Activated CD8-positive, alpha-beta memory T cell treated with anti-CD3 and anti-CD28 coated beads, Interleukin-2, amount 50 U/mL, for 4 hours (primary cell): ENCODE data around the gene CXCL9.
"Not testable (repeated sequence)": the region's sequence is repeated elsewhere in the genome, so short reads cannot be mapped to it uniquely, and the experiment has no call there.

ENCODE experiments used
- DNase-seq: peaks from one replicate; pipeline ENCODE4 v3.0.0-alpha.2; 2020

Gene CXCL9

DNA sequence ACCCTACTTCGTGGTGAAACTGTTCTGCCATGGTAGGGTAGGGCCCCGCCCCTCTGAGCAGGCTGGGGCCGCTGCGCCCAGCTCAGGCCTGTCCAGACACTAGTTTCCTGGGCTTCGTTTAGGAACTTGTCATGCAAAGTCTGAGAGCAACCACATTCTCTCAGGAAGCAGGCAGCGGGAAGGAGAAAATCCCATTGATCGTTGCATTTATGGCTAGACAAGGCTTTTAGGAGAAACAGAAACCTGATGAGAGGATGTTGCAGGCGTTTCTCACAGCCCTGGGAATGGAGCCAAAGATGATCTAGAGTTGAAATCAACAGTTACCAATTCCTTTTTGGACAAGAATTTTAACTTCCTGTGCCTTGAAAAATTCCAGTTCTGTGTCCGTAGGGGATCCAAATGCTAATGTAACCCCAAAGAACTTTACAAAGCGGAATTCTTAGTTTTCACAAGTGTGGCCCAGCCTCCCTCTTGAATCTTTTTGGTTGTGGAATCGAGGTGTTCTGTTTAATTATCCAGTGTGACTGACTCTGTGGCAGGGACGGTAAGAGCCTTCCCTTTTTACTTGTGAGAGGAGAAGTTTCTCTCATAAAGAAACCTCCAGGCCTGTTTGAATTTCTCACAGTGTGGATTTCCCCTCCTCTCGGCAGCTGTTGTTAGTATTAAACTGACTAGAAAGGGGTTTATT is 4.5 kb upstream of the CXCL9 start:
- DNase-seq = no peak

DNA sequence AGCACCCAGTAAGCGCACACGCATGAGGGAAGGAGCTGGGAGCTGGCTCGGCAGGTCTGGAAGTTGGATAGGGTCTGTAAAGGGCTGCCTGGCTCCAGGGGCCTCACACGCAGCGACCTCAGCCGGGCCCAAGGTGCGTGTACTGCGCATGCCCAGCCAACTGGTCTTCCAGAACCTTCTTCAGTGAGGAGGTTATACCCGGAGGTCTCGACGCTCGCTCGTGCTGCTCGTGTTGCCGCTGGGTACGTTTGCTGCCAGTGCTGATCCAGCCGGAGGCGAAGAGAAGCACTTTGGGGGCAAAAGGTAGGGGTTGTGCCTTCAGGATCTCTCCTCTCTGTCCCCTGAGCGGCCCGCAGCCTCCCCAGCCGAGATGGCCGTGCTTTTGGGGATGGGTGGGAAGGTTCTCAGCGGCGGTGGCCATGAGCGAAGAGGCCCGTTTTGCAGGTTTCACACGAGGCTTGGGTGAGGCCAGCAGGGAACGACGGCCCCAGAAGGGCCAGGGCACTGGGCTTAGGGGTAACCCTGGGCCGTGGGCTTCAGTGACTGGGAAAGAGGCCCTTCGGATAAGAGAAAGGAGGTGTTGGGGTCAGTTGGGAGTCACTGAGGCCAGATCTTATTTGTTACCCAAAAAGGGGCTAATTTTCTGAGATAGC is 3.8 kb upstream of the CXCL9 start:
- no peak for DNase-seq

DNA sequence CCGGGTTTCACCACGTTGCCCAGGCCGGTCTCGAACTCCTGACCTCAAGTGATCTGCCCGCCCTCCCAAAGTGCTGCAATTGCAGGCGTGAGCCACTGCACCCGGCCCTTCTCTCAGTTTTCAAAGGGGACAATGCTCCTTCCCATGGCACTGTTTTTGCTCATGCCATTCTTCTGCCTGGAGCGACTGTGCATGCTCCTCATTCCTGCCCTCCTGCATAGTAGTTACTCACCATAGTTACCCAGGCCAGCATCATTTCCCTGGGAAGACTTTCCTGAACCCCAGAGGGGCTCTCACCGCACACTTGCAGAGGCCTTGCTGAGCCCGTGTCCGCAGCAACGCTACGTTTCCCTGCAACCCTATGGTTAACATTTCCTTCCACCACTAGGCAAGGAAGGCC is 3.3 kb upstream of the CXCL9 start:
- no peak for DNase-seq

DNA sequence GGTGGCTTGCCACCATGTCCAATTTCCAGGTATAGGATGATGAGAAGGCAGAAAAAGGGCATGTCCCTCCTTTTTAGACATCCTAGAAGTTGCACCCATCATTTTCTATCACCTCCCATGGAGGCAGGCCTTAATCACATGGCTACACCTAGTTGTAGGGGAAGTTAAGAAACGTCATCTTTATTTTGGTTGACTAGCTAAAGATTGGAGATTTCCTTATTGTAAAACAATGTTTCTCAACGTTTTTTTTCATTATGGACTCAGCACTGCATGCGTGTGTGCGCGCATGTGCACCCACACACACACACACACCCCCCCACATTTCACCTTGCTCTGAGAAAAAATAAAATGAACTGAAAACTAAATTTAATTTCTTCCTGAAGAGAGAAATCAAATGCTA is 2.0 kb upstream of the CXCL9 start:
- no peak for DNase-seq

DNA sequence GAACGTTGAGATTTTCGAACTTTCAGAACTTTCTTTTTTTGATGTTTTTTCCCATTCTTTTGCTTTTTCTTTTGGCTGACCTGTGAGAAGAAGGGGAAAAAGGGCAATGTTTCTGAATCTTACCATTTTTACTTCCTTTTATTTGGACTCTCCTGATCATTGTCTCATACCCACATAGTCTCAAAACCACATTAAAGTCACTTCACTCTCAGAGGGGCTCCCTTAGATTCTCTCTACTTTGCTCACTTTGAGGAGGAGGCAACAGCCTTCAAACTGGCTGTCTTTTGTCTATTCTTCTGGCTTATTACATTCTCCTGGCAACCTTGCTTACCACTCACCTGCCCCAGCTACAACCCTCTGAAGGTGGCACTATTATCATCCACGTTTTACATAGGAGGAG is 3.7 kb downstream of the CXCL9 start:
- DNase-seq = no peak

DNA sequence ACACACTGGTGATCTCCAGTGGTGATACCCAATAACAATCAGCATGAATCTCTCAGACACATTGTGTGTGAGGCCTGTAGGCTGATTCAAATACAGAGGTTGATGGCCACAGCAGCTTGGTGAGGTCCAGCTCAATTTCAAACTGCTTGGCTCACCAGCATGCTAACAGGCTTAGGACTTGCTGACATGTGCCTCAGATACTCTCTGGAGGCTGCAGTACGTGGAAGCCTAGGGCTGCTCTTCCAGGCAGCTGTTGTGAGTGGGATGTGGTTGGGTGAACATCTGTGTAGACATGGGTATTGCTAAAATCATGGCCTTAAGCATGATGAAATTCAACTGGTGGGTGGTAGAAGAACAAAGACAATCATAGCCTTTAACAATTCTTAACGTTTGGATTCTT is 4.3 kb downstream of the CXCL9 start:
- DNase-seq = no peak

DNA sequence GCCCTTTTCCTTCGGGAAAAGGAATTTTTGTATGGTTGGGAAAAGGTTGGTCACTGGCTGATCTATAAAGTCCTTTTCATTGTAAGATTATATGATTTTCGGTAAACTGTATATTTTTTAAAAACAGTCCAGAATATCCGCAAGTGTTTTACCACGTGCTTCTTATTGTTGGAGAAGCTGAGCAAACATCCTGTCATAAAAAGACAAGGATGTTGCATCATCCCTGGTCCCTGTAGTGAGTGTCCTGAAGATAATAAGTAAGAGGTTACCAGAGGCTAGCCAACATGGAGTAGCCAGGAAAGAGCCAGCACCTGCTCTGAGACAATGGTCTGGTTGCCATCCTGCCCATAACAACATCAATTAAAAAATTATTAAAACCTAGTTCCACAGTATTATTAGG is 5.1 kb downstream of the CXCL9 start:
- DNase-seq = no peak

DNA sequence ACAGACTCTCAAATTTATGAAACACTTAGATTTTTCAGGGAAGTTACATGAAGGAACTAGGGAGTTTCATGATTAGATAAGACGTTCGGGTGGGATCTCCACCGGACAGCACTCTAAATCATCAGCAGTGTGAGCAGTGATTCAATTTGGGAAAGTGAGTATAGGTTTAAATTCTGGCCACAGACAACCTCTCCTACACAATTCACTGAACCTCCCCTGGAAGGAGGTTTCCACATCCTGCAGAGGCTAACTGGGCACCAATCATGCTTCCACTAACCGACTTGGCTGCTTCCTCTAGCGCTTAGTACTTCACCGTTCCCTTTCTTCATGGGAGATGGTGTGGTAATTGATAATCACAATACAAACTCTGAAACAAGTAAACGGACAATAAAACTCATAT is 5.6 kb downstream of the CXCL9 start:
- no peak for DNase-seq

DNA sequence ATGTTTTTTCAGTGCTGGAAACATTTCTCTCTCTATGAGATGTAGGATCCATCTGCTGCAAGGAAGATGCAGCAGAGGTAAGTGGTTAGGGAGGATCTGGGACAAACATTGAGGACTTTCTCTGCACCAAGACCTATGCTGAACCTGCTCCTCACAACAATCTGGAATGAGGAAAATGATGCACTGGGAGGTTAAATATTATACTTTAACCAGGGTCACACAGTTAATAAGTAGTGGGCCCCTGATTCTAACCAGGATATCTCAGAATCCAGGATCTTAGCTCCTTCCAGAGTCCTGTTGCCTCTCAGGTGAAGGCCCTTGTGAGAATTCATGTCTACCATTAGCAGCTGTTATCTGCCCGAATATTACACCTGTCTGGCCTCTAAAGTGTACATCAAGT is 7.0 kb downstream of the CXCL9 start:
- no peak for DNase-seq

DNA sequence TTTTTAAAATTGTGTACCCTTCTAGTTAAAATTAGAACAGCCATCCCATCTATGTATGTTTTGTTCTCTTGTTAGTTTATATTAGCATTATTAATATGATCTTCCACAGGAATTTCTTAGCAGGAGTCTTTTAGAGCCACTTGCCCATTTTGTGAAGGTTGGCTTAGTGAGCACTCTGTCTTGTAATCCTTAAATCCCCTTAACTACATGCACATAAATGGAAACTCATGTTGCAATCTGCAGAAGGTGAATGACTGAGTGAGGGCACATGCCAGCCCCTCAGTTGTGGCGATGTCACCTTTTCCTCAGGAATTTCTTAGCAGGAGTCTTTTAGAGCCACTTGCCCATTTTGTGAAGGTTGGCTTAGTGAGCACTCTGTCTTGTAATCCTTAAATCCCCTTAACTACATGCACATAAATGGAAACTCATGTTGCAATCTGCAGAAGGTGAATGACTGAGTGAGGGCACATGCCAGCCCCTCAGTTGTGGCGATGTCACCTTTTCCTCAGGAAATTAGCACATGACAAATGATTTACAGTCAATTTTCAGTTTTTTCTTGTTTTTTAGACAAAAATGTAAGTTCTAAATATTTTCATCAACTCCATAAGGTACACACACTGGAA is 8.7 kb downstream of the CXCL9 start:
- DNase-seq = not testable (repeated sequence)

DNA sequence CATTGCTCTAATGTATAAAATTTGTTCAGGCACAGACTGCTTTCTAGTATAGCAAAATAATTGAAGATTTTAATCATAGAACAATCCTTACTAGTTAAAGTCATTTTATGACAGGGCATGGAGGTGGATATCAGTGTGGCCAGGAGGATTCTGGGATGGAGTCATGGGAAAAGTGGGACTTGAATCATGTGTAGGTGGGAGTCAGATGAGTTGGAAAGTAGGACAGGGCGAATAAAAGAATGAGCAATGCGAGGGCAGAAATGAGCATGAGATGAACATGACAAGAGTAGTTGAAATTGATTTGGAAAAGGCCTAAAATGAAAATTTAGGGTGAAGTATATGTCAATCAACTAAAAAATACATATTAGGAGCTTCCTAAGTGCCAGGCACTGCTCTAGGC is 9.4 kb downstream of the CXCL9 start:
- DNase-seq = no peak

DNA sequence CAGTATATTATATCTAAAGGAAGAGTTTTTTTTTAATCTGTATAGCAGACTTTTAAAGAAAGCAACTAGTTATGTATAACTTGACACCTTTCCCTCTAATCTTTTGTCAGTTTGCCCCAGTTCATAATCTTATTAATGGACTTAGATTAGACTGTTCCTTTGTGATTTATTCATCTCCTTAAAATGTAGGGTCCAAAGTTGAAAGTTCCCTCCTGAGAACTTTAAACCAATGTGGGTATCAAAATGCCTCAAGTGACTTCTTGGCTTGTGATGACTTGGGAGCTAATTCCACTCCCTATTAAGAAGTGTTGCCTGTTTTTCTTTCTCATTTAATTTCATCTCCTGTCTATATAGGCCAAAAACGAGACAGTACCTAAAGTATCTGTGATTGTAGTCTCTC is 10.2 kb downstream of the CXCL9 start:
- no peak for DNase-seq

DNA sequence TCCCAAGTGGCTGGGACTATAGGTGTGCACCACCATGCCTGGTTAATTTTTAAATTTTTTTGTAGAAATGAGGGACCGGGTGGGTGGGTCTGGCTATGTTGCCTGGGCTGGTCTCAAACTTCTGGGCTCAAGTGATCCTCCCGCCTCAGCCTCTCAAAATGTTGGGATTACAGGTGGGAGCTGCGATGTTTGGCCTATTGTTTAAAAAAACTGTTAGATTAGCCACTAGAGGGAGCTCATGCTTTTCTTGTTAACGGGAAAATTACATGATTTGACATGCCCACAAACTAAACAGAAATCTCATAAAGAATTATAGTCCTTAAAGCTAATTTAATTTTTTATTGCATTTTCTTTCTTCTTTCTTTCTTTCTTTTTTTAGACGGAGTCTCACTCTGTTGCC is 11.6 kb downstream of the CXCL9 start:
- DNase-seq = no peak

DNA sequence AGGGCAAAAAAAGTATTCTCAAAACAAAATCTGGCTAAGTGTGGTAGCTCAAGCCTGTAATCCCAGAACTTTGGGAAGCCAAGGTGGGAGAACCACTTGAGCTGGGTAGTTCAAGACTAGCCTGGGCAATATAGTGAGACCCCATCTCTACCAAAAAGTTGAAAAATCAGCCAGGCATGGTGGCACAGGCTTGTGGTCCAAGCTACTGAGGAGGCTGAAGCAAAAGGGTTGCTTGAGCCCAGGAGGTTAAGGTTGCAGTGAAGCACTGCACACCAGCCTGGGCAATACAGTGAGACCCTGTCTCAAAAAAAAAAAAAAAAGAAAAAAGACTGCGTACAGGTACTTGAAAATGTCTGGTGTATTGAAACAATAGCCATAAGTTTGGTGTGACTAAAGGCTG is 14.8 kb downstream of the CXCL9 start:
- DNase-seq = no peak

DNA sequence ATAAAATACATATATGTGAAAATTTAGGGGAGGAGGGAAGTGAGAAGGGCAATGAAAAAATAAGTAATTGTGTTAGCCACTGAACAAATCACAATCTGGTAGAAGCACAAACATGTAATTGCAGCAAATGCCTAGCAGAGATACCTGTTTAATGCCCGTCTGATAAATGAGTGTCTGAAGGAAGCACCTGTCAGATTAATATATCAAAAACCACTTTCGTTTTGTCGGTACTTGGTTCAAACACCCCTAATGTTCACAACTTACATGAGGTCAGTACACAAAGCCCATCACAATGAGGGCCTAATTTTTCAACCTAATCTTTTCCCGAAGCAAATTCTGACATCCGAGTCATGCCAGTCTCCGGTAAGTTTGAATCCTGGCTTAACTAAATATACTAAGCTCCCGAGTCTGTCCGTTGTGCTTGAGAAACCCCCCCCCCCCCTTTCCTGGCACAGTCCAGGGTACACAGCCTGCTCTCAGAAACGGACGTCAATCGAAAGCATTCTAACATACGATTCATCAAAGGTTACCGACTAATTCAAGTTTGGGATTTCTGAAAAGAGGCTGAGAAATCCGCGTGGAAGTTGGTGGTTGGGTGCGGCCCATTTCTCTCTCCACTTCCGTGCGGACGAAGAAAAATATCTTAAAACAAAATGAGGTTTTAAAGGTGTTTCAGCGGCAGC is 17.3 kb downstream of the CXCL9 start:
- no peak for DNase-seq

DNA sequence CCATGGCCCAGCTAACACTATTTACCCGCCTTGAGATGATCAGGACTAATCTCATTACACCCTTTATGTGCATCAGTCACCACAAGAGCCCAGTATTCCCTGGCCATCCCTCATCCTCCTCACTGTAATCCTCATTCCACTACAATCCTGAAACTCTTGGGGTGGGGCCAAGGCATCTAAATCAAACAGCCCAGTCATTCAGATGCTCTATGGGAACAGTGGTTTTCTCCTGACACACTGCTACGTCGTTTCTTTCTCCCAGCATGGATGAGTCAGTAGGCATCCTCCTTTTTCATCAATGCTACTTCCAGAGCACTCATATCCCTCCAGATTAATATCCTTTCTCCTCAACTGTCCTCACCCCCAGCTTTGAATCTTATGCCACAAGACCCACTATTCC is 22.2 kb downstream of the CXCL9 start:
- no peak for DNase-seq

DNA sequence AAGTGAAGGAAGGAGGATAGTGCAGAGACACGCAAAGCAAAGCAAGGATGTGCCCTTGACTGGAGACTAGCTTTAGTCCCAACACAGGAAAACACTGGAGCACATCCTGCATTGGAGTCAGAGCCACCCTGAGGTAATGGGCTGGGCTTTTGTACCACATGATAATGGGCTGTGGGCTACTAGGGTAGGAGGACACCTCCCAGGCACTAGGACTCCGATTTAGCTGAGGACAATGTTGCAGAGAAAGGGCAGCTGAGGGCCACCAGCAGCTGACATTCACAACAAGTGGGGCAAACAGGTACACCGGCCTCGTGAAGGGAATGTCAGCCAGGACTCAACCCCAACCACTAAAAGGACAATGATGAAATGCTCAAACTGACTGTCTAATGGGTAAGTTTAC is 26.7 kb downstream of the CXCL9 start:
- no peak for DNase-seq

DNA sequence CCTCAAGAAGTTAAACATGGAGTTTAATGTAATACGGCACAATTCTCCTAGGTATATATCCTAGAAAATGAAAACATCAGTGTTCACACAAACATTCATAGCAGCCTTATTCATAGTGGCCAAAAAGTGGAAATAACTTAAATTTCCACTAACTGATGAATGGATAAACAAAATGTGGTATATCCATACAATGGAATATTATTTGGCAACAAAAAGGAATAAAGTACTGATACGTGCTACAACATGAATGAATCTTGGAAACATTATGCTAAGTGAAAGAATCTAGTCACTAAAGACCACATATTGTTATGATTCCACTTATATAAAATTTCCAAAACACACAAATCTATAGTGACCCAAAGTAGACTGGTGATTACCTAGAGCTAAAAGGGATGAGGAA is 31.1 kb downstream of the CXCL9 start:
- DNase-seq = no peak

DNA sequence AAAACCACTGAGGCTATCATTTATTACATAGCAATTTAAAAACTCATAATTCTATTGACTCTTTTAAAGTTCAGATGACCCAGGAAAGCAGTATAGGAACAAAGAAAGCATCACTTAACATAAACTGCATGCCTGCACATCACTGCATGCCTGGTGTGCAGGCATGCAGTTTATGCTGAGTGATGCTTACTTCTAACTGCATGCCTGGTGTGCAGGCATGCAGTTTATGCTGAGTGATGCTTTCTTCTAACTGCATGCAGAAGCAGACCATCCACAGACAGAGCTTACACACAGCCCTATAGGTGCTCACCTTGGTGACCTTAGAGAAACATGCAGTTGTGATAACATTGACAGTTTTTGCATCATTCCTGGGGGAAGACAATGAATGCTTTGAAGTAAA is 33.5 kb downstream of the CXCL9 start:
- DNase-seq = no peak

DNA sequence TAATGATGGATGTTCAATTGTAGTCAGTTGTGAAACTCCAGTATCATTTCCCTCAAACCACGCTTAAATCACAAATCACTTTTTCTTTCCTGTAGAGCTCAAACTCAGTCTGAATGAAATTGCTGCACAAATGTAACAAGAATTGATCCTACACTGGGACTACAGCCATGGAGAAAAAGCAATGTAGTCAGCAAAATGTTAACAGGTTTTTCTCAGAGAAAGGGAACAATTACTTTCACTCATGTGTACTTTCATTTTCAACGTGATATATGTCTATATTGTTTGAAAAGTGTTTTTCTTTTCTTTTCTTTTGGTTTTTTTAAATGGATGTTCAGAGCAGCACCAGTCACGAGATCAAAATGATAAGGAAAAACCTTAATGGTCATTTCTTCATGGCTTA is 39.2 kb downstream of the CXCL9 start:
- DNase-seq = no peak

DNA sequence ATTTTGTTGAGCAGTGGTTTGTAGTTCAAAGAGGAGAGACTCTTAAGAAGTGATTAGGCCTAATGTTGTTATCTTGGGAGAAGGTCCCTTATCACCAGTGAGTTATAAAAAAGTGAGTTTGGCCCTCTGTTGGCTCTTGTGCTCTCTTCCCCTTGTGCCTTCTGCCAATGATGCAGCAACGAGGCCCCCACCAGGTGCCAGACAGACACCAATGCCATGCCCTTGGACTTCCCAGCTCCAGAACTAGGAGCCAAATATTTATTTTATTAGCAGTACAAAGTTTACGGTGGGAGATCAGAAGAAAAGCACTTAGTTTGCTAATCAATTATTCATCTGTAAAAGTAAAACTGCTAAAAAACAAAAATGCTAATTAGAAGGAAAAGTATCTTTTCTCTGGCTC is 43.8 kb downstream of the CXCL9 start:
- no peak for DNase-seq

DNA sequence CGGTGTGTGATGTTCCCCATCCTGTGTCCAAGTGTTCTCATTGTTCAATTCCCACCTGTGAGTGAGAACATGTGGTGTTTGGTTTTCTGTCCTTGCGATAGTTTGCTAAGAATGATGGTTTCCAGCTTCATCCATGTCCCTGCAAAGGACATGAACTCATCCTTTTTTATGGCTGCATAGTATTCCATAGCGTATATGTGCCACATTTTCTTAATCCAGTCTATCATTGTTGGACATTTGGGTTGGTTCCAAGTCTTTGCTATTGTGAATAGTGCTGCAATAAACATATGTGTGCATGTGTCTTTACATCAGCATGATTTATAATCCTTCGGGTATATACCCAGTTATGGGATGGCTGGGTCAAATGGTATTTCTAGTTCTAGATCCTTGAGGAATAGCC is 45.2 kb downstream of the CXCL9 start:
- not testable (repeated sequence) for DNase-seq

DNA sequence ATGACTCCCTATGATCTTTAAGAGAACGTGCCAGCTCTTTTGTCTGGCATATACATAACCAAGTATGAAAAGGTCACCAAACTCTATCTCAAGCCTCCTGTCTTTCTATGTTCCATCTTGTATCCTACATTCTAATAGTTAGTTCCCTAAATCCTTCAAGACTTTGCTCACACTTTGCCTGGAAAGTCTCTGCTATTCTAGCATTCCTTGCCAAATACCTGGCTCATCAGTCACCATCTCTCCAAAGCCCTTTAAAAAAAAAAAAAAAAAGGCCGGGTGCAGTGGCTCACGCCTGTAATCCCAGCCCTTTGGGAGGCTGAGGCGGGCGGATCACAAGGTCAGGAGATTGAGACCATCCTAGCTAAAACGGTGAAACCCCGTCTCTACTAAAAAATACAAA is 48.8 kb downstream of the CXCL9 start:
- DNase-seq = not testable (repeated sequence)

DNA sequence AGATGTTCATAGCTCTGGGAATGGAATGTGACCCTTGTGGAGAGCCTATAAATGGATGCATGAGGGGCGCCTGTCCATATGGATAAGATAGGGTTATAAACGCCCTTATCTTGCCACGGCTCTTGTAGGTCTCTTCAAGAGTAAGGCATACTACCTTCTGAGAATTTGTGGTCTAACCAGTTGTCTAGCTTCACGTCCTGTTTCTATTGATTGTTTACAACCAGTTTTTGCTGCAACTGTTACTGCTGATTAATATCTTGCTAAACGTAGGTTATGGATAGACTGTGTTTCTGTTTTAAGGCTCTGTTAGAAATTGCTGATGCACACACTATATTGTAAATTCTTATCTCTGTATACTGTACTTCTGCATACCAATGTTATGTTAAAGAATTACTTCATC is 52.5 kb downstream of the CXCL9 start:
- DNase-seq = not testable (repeated sequence)
